GM12892 (cell line): ENCODE data around the gene PAEP.

Experiments
- POLR2A ChIP-seq: IDR thresholded peaks from 2 replicates; pipeline ENCODE4 v1.6.1; 2011; ENCODE audit warnings: low read depth, low read length, control low read depth
- POLR2AphosphoS5 ChIP-seq: IDR thresholded peaks from 2 replicates; pipeline ENCODE4 v1.6.1; 2011; ENCODE audit warnings: low read depth, low read length, control low read depth

DNA sequence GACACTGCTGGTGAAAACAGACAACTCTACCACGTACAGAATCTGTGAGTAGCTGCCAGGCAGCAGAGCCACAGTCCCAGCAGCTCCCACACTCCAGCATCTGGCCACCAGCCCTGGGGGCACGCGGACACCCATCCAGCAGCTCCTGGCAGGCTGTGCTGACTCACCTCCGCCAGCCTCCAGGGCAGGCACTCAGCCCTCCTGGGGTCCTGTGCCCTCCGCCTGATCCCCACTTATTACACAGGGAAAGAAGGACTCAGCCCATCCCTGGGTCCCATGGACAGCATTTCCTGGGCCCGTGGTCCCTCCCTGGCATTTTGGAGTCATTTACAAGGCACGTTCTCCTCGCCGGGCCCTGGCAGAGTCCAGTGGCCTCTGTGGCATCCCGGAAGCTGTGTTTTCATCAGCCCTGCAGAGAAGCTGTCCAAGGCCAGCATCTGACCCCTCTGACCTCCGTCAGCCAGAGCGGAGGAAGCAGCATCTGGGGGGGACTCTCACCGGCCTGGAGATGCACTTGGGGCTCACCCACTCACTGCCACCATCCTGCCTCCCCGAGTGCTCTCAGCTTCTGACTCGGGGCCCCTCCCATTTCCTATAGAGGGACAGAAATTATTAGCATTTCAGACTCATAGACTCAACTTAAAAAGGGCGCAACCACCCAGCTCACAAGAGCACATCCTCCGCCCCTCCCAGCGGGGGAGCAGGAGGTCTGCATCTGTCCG lies 21.6 kb downstream of the PAEP start:
- no peak for TF ChIP-seq POLR2A
- no peak for TF ChIP-seq POLR2AphosphoS5
